DND-41 (cell line): ENCODE measurements around the gene MS4A4E.

Experiments used
- EZH2 ChIP-seq: IDR thresholded peaks from 3 replicates; pipeline ENCODE4 v1.6.1; 2012; ENCODE audit warnings: borderline replicate concordance, low read depth, mild to moderate bottlenecking, moderate library complexity, low read length, inconsistent platforms; ENCODE audit not compliant: severe bottlenecking
- TF ChIP-seq, protein P1 (sequence below): IDR thresholded peaks from 2 replicates; pipeline ENCODE4 v1.5.1; 2012; ENCODE audit warnings: borderline replicate concordance, low read length, moderate library complexity, mild to moderate bottlenecking; ENCODE audit not compliant: poor library complexity, severe bottlenecking; ENCODE audit errors: extremely low read depth

DNA sequence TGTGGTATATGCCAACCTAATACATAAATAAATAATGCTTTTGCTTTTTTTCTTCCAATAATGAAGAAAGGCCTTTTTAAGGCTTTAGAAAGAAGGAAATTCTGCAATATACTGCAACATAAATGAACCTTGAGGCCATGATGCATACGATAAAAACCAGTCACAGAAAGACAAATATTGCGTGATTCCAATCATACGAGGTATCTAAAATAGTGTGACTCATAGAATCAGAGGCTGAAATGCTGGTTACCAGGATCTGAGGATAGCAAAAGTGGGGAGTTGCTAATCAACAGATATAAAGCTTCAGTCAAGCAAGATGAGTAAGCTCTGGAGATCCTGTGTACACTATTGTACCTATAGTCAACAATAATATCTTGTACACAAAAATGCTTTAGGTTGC, 84.3 kb downstream of the MS4A4E start:
- TF ChIP-seq, protein P1, sequence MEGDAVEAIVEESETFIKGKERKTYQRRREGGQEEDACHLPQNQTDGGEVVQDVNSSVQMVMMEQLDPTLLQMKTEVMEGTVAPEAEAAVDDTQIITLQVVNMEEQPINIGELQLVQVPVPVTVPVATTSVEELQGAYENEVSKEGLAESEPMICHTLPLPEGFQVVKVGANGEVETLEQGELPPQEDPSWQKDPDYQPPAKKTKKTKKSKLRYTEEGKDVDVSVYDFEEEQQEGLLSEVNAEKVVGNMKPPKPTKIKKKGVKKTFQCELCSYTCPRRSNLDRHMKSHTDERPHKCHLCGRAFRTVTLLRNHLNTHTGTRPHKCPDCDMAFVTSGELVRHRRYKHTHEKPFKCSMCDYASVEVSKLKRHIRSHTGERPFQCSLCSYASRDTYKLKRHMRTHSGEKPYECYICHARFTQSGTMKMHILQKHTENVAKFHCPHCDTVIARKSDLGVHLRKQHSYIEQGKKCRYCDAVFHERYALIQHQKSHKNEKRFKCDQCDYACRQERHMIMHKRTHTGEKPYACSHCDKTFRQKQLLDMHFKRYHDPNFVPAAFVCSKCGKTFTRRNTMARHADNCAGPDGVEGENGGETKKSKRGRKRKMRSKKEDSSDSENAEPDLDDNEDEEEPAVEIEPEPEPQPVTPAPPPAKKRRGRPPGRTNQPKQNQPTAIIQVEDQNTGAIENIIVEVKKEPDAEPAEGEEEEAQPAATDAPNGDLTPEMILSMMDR: no peak
- no peak for TF ChIP-seq EZH2
